Measurements from ENCODE around the gene MTFR2. TPM values are rescaled to one million over a fixed set of nuclear protein-coding genes. Genes with fewer than 3 reads are reported as not detected.

Gene MTFR2
- total RNA-seq (2022) = 7.0 and 7.7 TPM in 2 replicates
- Bru-seq, nascent RNA = percentile 70 among the genes with signal in this experiment
- BruChase-seq, experiment 1, labeled RNA remaining after a 6-hour chase = percentile 50 among the genes with signal in this experiment
- BruChase-seq, experiment 2, labeled RNA remaining after a 2-hour chase = percentile 61 among the genes with signal in this experiment
- long read RNA-seq, transcript MTFR2-205 (8 exons, 1,524 nt) = major isoform, 7 of 12 reads
- long read RNA-seq, partial matches to known transcripts = 0 of 12 reads
- long read RNA-seq, other reads (novel, unspliced or antisense) = 1 of 12 reads

DNA sequence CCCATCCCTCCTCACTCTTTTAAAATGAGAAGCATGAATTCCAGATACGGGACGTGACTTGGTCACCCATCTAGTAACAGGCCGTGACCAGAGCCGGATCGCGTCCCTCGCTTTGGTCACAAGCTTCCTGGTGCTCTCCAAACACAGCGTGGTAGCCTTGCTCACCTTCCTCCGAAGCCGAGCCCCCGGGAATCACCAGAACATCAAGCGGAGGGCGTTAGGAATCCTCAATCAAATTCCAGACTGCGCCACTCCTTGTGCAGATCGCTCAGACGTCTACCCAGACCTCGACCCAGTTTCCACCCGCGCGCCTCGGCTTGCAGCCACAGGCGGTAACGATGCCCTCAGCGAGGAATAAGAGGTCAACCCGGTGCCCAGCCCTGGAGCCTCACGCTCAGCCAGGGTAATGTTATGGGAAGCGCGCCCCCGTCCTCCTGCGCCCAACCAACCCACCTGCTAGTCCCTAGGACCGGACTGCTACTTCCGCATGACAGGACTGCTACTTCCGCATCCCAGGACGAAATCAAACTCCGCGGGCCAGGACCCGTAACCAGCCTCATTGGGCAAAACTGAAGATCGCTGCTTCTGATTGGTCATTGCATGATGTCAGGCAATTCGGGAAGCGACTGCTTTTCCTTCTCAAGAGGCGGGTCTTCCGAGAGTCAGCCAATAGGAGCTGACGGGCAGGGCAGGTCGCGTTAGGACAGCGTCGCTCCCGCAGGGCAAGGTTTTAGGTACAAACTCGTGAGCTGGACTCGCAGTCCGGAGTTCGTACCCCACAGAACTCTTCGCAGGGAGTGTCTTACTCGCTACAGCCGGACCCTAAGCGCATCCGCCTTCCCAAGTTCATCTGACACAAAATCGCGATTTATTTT is at the start of gene MTFR2:
TSS of gene MTFR2 (minus strand) at position 501 of the 875 bp plus-strand sequence. CDS start 1,212 bp downstream, outside the sequence.
- TF ChIP-seq, protein P1, sequence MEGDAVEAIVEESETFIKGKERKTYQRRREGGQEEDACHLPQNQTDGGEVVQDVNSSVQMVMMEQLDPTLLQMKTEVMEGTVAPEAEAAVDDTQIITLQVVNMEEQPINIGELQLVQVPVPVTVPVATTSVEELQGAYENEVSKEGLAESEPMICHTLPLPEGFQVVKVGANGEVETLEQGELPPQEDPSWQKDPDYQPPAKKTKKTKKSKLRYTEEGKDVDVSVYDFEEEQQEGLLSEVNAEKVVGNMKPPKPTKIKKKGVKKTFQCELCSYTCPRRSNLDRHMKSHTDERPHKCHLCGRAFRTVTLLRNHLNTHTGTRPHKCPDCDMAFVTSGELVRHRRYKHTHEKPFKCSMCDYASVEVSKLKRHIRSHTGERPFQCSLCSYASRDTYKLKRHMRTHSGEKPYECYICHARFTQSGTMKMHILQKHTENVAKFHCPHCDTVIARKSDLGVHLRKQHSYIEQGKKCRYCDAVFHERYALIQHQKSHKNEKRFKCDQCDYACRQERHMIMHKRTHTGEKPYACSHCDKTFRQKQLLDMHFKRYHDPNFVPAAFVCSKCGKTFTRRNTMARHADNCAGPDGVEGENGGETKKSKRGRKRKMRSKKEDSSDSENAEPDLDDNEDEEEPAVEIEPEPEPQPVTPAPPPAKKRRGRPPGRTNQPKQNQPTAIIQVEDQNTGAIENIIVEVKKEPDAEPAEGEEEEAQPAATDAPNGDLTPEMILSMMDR (IDR thresholded peaks at IDR 0.05; ENCODE audit: unreplicated experiment) = no peak
- H3K9me3 Mint-ChIP-seq (ENCODE audit: low read depth, unreplicated experiment) = no peaks in the 10 kb centered on the region
- no peaks in the 10 kb centered on the region for H3K27me3 Mint-ChIP-seq (ENCODE audit: unreplicated experiment)
- DNase-seq = peak; percentile 92
- CTCF ChIA-PET = interaction anchor here (0.6 kb wide), 1 partner anchor 628 kb away, joined by 5 read pairs; no protein-coding TSS in a partner anchor
- TSS peak; percentile 56 for BruUV-seq (replicated peaks)
- intact Hi-C loops (cut with micrococcal nuclease; ENCODE audit: unreplicated experiment) = no loop called here
- H3K27ac Mint-ChIP-seq (ENCODE audit: unreplicated experiment) = peak within 1 kb of the TSS; percentile 83
- peak within 1 kb of the TSS; percentile 92 for H3K4me3 Mint-ChIP-seq (ENCODE audit: low read depth, unreplicated experiment)
- H3K4me1 Mint-ChIP-seq (ENCODE audit: low read depth, unreplicated experiment) = peaks cover 16% of the 10 kb centered on the region
- peaks cover 28% of the 10 kb centered on the region for H3K36me3 Mint-ChIP-seq (ENCODE audit: insufficient read depth, unreplicated experiment)

DNA sequence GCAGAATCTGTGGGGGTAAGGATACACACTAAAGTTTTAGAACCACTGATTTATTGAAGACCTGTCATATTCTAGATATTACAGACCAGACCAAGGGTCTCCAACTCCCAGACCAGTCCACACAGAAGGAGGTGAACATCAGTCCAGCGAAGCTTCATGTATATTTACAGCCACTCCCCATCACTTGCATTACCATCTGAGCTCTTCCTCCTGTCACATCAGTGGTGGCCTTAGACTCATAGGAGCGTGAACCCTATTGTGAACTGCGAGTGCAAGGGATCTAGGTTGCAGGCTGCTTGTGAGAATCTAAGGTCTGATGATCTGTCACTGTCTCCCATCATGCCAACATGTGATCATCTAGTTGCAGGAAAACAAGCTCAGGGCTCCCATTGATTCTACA is 44.5 kb upstream of the MTFR2 start:
- no peak for DNase-seq
- peaks cover 13% of the 10 kb centered on the region for H3K36me3 Mint-ChIP-seq (ENCODE audit: insufficient read depth, unreplicated experiment)
- H3K4me3 Mint-ChIP-seq (ENCODE audit: low read depth, unreplicated experiment) = no peak overlapping the region
- H3K27ac Mint-ChIP-seq (ENCODE audit: unreplicated experiment) = no peak overlapping the region
- intact Hi-C loops (cut with micrococcal nuclease; ENCODE audit: unreplicated experiment) = no loop called here
- no TSS peak for BruUV-seq (replicated peaks)
- no peaks in the 10 kb centered on the region for H3K4me1 Mint-ChIP-seq (ENCODE audit: low read depth, unreplicated experiment)
- CTCF ChIA-PET = no interaction called here
- TF ChIP-seq, protein P1 (IDR thresholded peaks at IDR 0.05; ENCODE audit: unreplicated experiment) = no peak
- H3K9me3 Mint-ChIP-seq (ENCODE audit: low read depth, unreplicated experiment) = no peaks in the 10 kb centered on the region
- H3K27me3 Mint-ChIP-seq (ENCODE audit: unreplicated experiment) = no peaks in the 10 kb centered on the region

DNA sequence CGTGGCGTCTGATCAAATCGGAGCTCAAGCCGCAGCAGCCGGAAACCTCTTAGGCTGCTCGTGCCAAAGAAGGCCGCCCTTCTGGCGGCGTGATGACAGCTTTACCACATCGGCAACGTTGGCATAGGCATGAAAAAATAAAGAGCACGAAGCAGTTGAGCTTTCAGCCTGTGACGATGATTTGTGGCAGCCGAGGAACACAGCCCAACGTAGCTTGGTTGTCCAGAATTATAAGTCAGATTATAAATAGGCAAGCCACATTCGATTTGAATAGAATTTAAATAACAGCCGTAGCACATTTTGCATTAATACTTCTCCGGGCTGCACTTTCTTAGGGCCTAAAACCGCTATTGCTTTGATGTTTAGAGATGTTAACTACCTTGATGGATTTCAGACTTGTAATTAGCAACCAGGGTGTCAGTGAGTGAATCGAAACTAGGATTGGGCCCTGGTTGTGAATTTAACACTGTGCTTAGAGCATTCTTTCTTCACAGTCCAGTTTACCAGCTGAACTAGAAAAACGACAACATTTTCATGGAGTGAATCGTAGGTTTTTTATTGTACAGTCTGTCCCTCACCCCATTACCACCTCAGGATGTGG is 40.4 kb upstream of the MTFR2 start:
- peak; percentile 35 for DNase-seq
- CTCF ChIA-PET = interaction anchor here (2.1 kb wide), 1 partner anchor 260 kb away, joined by 7 read pairs; the partner anchor contains the start of gene MAP7
- TF ChIP-seq, protein P1 (IDR thresholded peaks at IDR 0.05; ENCODE audit: unreplicated experiment) = no peak
- no peaks in the 10 kb centered on the region for H3K4me1 Mint-ChIP-seq (ENCODE audit: low read depth, unreplicated experiment)
- TSS peak; percentile 97 for BruUV-seq (replicated peaks)
- intact Hi-C loops (cut with micrococcal nuclease; ENCODE audit: unreplicated experiment) = no loop called here
- peak overlapping the region; percentile 89 for H3K4me3 Mint-ChIP-seq (ENCODE audit: low read depth, unreplicated experiment)
- H3K27me3 Mint-ChIP-seq (ENCODE audit: unreplicated experiment) = no peaks in the 10 kb centered on the region
- H3K27ac Mint-ChIP-seq (ENCODE audit: unreplicated experiment) = peak overlapping the region; percentile 100
- peaks cover 36% of the 10 kb centered on the region for H3K36me3 Mint-ChIP-seq (ENCODE audit: insufficient read depth, unreplicated experiment)
- no peaks in the 10 kb centered on the region for H3K9me3 Mint-ChIP-seq (ENCODE audit: low read depth, unreplicated experiment)
